GM23338 (cell line): ENCODE measurements around the gene CDC34. TPM values are rescaled to one million over a fixed set of nuclear protein-coding genes. Genes with fewer than 3 reads are reported as not detected.

Source experiments
- ATAC-seq: fragments of 200-7000 bp; cut with Tn5 transposase; 3 replicates; pipeline ENCODE4 v1.9.1; 2020
- DNase-seq: peaks from one replicate; pipeline ENCODE4 v3.0.0-alpha.2; 2015; ENCODE audit warnings: low spot score
- H2AFZ ChIP-seq: fragments of 200-600 bp; sonication (generic); 2 replicates; pipeline ENCODE4 v1.8.0; 2016; ENCODE audit warnings: antibody characterized with exemption, mild to moderate bottlenecking, moderate library complexity
- H3F3A ChIP-seq: fragments of 200-600 bp; sonication (generic); replicated peaks from 2 replicates; pipeline ENCODE4 v1.8.0; 2017; ENCODE audit warnings: antibody characterized with exemption, mixed run types, low read depth
- H3K27ac ChIP-seq: fragments of 200-600 bp; sonication (generic); 2 replicates; pipeline ENCODE4 v1.6.1; 2016; ENCODE audit warnings: low read depth
- H3K27me3 ChIP-seq: fragments of 200-600 bp; sonication (generic); 2 replicates; pipeline ENCODE4 v1.8.0; 2016; ENCODE audit warnings: mild to moderate bottlenecking, mixed run types, moderate library complexity; ENCODE audit not compliant: insufficient read depth
- H3K36me3 ChIP-seq: fragments of 200-600 bp; sonication (generic); 2 replicates; pipeline ENCODE4 v1.8.0; 2016; ENCODE audit warnings: mild to moderate bottlenecking; ENCODE audit not compliant: insufficient read depth
- H3K4me1 ChIP-seq: fragments of 200-600 bp; sonication (generic); 2 replicates; pipeline ENCODE4 v1.8.0; 2016; ENCODE audit warnings: mild to moderate bottlenecking, moderate library complexity; ENCODE audit not compliant: insufficient read depth
- H3K4me2 ChIP-seq: fragments of 200-600 bp; sonication (generic); 2 replicates; pipeline ENCODE4 v1.7.1; 2017; ENCODE audit warnings: mixed run types
- H3K4me3 ChIP-seq: fragments of 200-600 bp; sonication (generic); 2 replicates; pipeline ENCODE4 v1.6.1; 2016; ENCODE audit warnings: mixed run types
- H3K79me2 ChIP-seq: fragments of 200-600 bp; sonication (generic); replicated peaks from 2 replicates; pipeline ENCODE4 v1.8.0; 2017; ENCODE audit warnings: mild to moderate bottlenecking; ENCODE audit not compliant: insufficient read depth
- H3K9me2 ChIP-seq: fragments of 200-600 bp; sonication (generic); 2 replicates; pipeline ENCODE4 v1.8.0; 2017; ENCODE audit not compliant: insufficient read depth
- H4K20me1 ChIP-seq: fragments of 200-600 bp; sonication (generic); replicated peaks from 2 replicates; pipeline ENCODE4 v1.8.0; 2017; ENCODE audit warnings: mild to moderate bottlenecking; ENCODE audit not compliant: insufficient read depth
- H3K27ac Mint-ChIP-seq: 2 replicates; pipeline ENCODE4 v1.8.0; 2020; ENCODE audit warnings: inconsistent platforms, mild to moderate bottlenecking, moderate library complexity, mixed read lengths
- H3K27me3 Mint-ChIP-seq: 3 replicates; pipeline ENCODE4 v1.8.0; 2022; ENCODE audit warnings: low read depth, mild to moderate bottlenecking, moderate library complexity, mixed read lengths, inconsistent platforms; ENCODE audit not compliant: insufficient read depth, poor library complexity
- H3K36me3 Mint-ChIP-seq: 3 replicates; pipeline ENCODE4 v1.8.0; 2021; ENCODE audit warnings: low read depth, mild to moderate bottlenecking, inconsistent platforms, moderate library complexity, mixed read lengths
- H3K4me1 Mint-ChIP-seq: 3 replicates; pipeline ENCODE4 v1.8.0; 2020; ENCODE audit warnings: mild to moderate bottlenecking, inconsistent platforms, mixed read lengths
- H3K4me3 Mint-ChIP-seq: 3 replicates; pipeline ENCODE4 v1.8.0; 2021; ENCODE audit warnings: moderate library complexity, mild to moderate bottlenecking, inconsistent platforms, mixed read lengths
- H3K9me3 Mint-ChIP-seq: 3 replicates; pipeline ENCODE4 v1.8.0; 2020; ENCODE audit warnings: moderate library complexity, mild to moderate bottlenecking, inconsistent platforms, mixed read lengths
- CREB1 ChIP-seq: fragments of 250-450 bp; sonication (Bioruptor Pico); IDR thresholded peaks from 2 replicates; pipeline ENCODE4 v1.5.0; 2020; ENCODE audit warnings: low read depth, mild to moderate bottlenecking, moderate library complexity
- EZH2 ChIP-seq: fragments of 200-600 bp; sonication (generic); IDR thresholded peaks from one replicate; pipeline ENCODE4 v1.8.0; 2017; ENCODE audit warnings: antibody characterized with exemption, mild to moderate bottlenecking, low read depth; ENCODE audit not compliant: unreplicated experiment
- EZH2phosphoT487 ChIP-seq: fragments of 200-600 bp; sonication (generic); IDR thresholded peaks from one replicate; pipeline ENCODE4 v1.8.1; 2018; ENCODE audit warnings: antibody characterized with exemption; ENCODE audit not compliant: unreplicated experiment
- JUNB ChIP-seq: IDR thresholded peaks from one replicate; pipeline ENCODE4 v1.6.1; 2016; ENCODE audit warnings: antibody characterized with exemption; ENCODE audit not compliant: unreplicated experiment
- NANOG ChIP-seq: IDR thresholded peaks from 2 replicates; pipeline ENCODE4 v1.6.1; 2016; ENCODE audit warnings: antibody characterized with exemption, borderline replicate concordance
- POLR2AphosphoS5 ChIP-seq: IDR thresholded peaks from 2 replicates; pipeline ENCODE4 v1.6.1; 2016; ENCODE audit warnings: antibody characterized with exemption, low read depth
- REST ChIP-seq: IDR thresholded peaks from one replicate; pipeline ENCODE4 v1.6.1; 2018; ENCODE audit warnings: antibody characterized with exemption; ENCODE audit not compliant: unreplicated experiment
- STAT1 ChIP-seq: IDR thresholded peaks from one replicate; pipeline ENCODE4 v1.6.1; 2016; ENCODE audit warnings: antibody characterized with exemption; ENCODE audit not compliant: unreplicated experiment
- ZNF114 ChIP-seq: fragments of 250-450 bp; sonication (Bioruptor Pico); IDR thresholded peaks from 2 replicates; pipeline ENCODE4 v1.5.0; 2020; ENCODE audit warnings: mild to moderate bottlenecking, moderate library complexity
- ZNF331 ChIP-seq: fragments of 250-450 bp; sonication (Bioruptor Pico); IDR thresholded peaks from 2 replicates; pipeline ENCODE4 v1.5.0; 2020; ENCODE audit warnings: low read depth, mild to moderate bottlenecking, moderate library complexity
- polyA plus RNA-seq: library from polyadenylated mRNA; unstranded; fragments of >200 nt; fragmentation: Nextera tagmentation; extraction: Ambion mirVana; gene quantifications from 2 replicates; pipeline ENCODE4 v1.2.1, GENCODE V29; 2016
- total RNA-seq: library from RNA; depleted of rRNA; stranded (reverse); fragments of >200 nt; shearing (Covaris generic); gene quantifications from 2 replicates; pipeline ENCODE4 v1.2.3, GENCODE V29; 2014
- TF ChIP-seq, protein P1 (sequence below), 2 experiments: fragments of 200-600 bp in 1 of 2; sonication (generic) in 1 of 2; conservative IDR thresholded peaks; 2 replicates each; pipeline versions ENCODE4 v1.5.1 to v1.6.1; 2016 to 2017; ENCODE audit warnings: antibody characterized with exemption in 2 of 2, low read depth in 2 of 2, mild to moderate bottlenecking in 2 of 2, moderate library complexity in 1 of 2
- TF ChIP-seq, protein P2 (sequence below): IDR thresholded peaks from 2 replicates; pipeline ENCODE4 v1.6.1; 2016; ENCODE audit warnings: antibody characterized with exemption
- TF ChIP-seq, protein P3 (sequence below): fragments of 250-450 bp; sonication (Bioruptor Pico); IDR thresholded peaks from 2 replicates; pipeline ENCODE4 v1.5.0; 2020; ENCODE audit warnings: mild to moderate bottlenecking, moderate library complexity

Gene CDC34
- total and polyA plus RNA-seq, 2 experiments from 2014 or later = 114 to 148 TPM

- Mint-ChIP-seq H3K4me3 (peak within 1 kb of the TSS; percentile 63), H3K4me1 (peaks cover 8% of the 10 kb centered on the region), H3K27me3 (peaks cover 42% of the 10 kb centered on the region), H3K36me3 (peaks cover 2% of the 10 kb centered on the region; the same call in 1 of the 3 replicates), H3K9me3 (peaks cover 12% of the 10 kb centered on the region), H3K27ac (no peak within 1 kb of the TSS)
- no peak for TF ChIP-seq ZNF114 (CRISPR knock-in tag)
- no peak for TF ChIP-seq STAT1
- TF ChIP-seq, protein P1, sequence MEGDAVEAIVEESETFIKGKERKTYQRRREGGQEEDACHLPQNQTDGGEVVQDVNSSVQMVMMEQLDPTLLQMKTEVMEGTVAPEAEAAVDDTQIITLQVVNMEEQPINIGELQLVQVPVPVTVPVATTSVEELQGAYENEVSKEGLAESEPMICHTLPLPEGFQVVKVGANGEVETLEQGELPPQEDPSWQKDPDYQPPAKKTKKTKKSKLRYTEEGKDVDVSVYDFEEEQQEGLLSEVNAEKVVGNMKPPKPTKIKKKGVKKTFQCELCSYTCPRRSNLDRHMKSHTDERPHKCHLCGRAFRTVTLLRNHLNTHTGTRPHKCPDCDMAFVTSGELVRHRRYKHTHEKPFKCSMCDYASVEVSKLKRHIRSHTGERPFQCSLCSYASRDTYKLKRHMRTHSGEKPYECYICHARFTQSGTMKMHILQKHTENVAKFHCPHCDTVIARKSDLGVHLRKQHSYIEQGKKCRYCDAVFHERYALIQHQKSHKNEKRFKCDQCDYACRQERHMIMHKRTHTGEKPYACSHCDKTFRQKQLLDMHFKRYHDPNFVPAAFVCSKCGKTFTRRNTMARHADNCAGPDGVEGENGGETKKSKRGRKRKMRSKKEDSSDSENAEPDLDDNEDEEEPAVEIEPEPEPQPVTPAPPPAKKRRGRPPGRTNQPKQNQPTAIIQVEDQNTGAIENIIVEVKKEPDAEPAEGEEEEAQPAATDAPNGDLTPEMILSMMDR (conservative IDR thresholded peaks at IDR 0.05; ENCODE audit: low read depth in 2 of 2) = no peak
- TF ChIP-seq EZH2 = no peak
- TF ChIP-seq NANOG = no peak
- TF ChIP-seq JUNB = no peak
- TF ChIP-seq, protein P2, sequence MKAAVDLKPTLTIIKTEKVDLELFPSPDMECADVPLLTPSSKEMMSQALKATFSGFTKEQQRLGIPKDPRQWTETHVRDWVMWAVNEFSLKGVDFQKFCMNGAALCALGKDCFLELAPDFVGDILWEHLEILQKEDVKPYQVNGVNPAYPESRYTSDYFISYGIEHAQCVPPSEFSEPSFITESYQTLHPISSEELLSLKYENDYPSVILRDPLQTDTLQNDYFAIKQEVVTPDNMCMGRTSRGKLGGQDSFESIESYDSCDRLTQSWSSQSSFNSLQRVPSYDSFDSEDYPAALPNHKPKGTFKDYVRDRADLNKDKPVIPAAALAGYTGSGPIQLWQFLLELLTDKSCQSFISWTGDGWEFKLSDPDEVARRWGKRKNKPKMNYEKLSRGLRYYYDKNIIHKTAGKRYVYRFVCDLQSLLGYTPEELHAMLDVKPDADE = no peak
- TF ChIP-seq EZH2phosphoT487 = no peak
- no peak for TF ChIP-seq POLR2AphosphoS5
- TF ChIP-seq REST = no peak
- no peak for TF ChIP-seq ZNF331 (CRISPR knock-in tag)
- TF ChIP-seq, protein P3, sequence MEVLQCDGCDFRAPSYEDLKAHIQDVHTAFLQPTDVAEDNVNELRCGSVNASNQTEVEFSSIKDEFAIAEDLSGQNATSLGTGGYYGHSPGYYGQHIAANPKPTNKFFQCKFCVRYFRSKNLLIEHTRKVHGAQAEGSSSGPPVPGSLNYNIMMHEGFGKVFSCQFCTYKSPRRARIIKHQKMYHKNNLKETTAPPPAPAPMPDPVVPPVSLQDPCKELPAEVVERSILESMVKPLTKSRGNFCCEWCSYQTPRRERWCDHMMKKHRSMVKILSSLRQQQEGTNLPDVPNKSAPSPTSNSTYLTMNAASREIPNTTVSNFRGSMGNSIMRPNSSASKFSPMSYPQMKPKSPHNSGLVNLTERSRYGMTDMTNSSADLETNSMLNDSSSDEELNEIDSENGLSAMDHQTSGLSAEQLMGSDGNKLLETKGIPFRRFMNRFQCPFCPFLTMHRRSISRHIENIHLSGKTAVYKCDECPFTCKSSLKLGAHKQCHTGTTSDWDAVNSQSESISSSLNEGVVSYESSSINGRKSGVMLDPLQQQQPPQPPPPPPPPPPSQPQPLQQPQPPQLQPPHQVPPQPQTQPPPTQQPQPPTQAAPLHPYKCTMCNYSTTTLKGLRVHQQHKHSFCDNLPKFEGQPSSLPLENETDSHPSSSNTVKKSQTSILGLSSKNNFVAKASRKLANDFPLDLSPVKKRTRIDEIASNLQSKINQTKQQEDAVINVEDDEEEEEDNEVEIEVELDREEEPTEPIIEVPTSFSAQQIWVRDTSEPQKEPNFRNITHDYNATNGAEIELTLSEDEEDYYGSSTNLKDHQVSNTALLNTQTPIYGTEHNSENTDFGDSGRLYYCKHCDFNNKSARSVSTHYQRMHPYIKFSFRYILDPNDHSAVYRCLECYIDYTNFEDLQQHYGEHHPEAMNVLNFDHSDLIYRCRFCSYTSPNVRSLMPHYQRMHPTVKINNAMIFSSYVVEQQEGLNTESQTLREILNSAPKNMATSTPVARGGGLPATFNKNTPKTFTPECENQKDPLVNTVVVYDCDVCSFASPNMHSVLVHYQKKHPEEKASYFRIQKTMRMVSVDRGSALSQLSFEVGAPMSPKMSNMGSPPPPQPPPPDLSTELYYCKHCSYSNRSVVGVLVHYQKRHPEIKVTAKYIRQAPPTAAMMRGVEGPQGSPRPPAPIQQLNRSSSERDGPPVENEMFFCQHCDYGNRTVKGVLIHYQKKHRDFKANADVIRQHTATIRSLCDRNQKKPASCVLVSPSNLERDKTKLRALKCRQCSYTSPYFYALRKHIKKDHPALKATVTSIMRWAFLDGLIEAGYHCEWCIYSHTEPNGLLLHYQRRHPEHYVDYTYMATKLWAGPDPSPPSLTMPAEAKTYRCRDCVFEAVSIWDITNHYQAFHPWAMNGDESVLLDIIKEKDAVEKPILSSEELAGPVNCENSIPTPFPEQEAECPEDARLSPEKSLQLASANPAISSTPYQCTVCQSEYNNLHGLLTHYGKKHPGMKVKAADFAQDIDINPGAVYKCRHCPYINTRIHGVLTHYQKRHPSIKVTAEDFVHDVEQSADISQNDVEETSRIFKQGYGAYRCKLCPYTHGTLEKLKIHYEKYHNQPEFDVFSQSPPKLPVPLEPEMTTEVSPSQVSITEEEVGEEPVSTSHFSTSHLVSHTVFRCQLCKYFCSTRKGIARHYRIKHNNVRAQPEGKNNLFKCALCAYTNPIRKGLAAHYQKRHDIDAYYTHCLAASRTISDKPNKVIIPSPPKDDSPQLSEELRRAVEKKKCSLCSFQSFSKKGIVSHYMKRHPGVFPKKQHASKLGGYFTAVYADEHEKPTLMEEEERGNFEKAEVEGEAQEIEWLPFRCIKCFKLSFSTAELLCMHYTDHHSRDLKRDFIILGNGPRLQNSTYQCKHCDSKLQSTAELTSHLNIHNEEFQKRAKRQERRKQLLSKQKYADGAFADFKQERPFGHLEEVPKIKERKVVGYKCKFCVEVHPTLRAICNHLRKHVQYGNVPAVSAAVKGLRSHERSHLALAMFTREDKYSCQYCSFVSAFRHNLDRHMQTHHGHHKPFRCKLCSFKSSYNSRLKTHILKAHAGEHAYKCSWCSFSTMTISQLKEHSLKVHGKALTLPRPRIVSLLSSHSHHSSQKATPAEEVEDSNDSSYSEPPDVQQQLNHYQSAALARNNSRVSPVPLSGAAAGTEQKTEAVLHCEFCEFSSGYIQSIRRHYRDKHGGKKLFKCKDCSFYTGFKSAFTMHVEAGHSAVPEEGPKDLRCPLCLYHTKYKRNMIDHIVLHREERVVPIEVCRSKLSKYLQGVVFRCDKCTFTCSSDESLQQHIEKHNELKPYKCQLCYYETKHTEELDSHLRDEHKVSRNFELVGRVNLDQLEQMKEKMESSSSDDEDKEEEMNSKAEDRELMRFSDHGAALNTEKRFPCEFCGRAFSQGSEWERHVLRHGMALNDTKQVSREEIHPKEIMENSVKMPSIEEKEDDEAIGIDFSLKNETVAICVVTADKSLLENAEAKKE (CRISPR knock-in tag) = no peak
- TF ChIP-seq CREB1 (CRISPR knock-in tag) = no peak
- no peak within 1 kb of the TSS for H2AFZ ChIP-seq
- ATAC-seq = peak; percentile 24
- peak within 1 kb of the TSS; percentile 82 for H3K4me2 ChIP-seq
- H3K27me3 ChIP-seq = peaks cover 42% of the 10 kb centered on the region
- H3K9me2 ChIP-seq = no peaks in the 10 kb centered on the region
- no peaks in the 10 kb centered on the region for H3K4me1 ChIP-seq
- H3K27ac ChIP-seq = no peak within 1 kb of the TSS
- peaks cover 4% of the 10 kb centered on the region for H3F3A ChIP-seq
- H3K36me3 ChIP-seq = no peaks in the 10 kb centered on the region
- H3K79me2 ChIP-seq = no peaks in the 10 kb centered on the region
- H4K20me1 ChIP-seq = no peaks in the 10 kb centered on the region
- H3K4me3 ChIP-seq = peak within 1 kb of the TSS; percentile 69
- DNase-seq = peak; percentile 86
Measured at GRCh38 chr19:496112-496665, 35.4 kb upstream of the CDC34 start, which contains the start of gene MADCAM1. TSS of gene MADCAM1 (plus strand) at chr19:496486. CDS start at chr19:496500, 14 bp downstream.
